SK-N-MC (cell line): Measurements from ENCODE around the gene ETFDH.

ENCODE experiments used
- EZH2 ChIP-seq: fragments of 200-600 bp; sonication (generic); IDR thresholded peaks from one replicate; pipeline ENCODE4 v1.6.1; 2017; ENCODE audit warnings: antibody characterized with exemption
- FOXP2 ChIP-seq: optimal IDR thresholded peaks from 2 replicates; pipeline ENCODE3; 2011; ENCODE audit warnings: mild to moderate bottlenecking, moderate library complexity; ENCODE audit not compliant: insufficient read depth; ENCODE audit errors: extremely low read length, control extremely low read depth
- POLR2AphosphoS5 ChIP-seq: IDR thresholded peaks from 2 replicates; pipeline ENCODE4 v1.6.1; 2012; ENCODE audit warnings: mild to moderate bottlenecking, low read depth, low read length, borderline replicate concordance

GRCh38 chr4:158688813-158689212 lies 16.7 kb downstream of the ETFDH start:
- TF ChIP-seq EZH2 (no peak), POLR2AphosphoS5 (no peak), FOXP2 (no peak)
